ENCODE data around the gene PCDHGA1. TPM values are rescaled to one million over a fixed set of nuclear protein-coding genes. Genes with fewer than 3 reads are reported as not detected.
A peak's percentile ranks its signal among the peaks of the same experiment; 100 is the strongest.

Gene PCDHGA1
- polyA plus RNA-seq, 3 donors, result not detected

- Mint-ChIP-seq H3K27ac (peak overlapping the region in 2 of 7 donors; percentile 15 to 66), H3K36me3 (no peaks in the 10 kb centered on the region), H3K4me3 (no peak overlapping the region), H3K4me1 (no peaks in the 10 kb centered on the region), H3K27me3 (ENCODE audit: low read depth in 3 of 3) (peaks cover 9 to 26% (median 17%) of the 10 kb centered on the region in 3 donors), H3K9me3 (peaks cover 0 to 2% (median 0%) of the 10 kb centered on the region in 7 donors)
- WGBS (ENCODE audit: insufficient coverage), result 100% methylated on average over 3 of the region's 7 CpGs
- Histone ChIP-seq H3K4me3 (replicated peaks in 1 of 3; ENCODE audit: low read depth in 2 of 3, low read length in 3 of 3) (no peak overlapping the region), H3K4me1 (ENCODE audit: control insufficient read depth in 1 of 2, insufficient read depth in 2 of 2, low read length in 2 of 2) (no peaks in the 10 kb centered on the region), H3K9me3 (replicated peaks in 1 of 2; ENCODE audit: control insufficient read depth in 1 of 2, insufficient read depth in 1 of 2, low read length in 2 of 2) (no peaks in the 10 kb centered on the region), H3K27ac (ENCODE audit: low read depth in 1 of 2, low read length in 2 of 2) (no peak overlapping the region), H4K20me1 (ENCODE audit: insufficient read depth, low read length) (no peaks in the 10 kb centered on the region), H2AFZ (ENCODE audit: insufficient read depth, low read depth, low read length, poor library complexity, severe bottlenecking) (no peak overlapping the region), H3K36me3 (replicated peaks in 1 of 2; ENCODE audit: control insufficient read depth in 1 of 2, insufficient read depth in 2 of 2, low read length in 2 of 2) (no peaks in the 10 kb centered on the region), H3K9ac (ENCODE audit: insufficient read depth, low read length, poor library complexity, severe bottlenecking) (no peak overlapping the region), H3K79me2 (ENCODE audit: insufficient read depth, low read length) (no peaks in the 10 kb centered on the region), H3K4me2 (replicated peaks; ENCODE audit: extremely low read depth, low read length, poor library complexity, severe bottlenecking) (no peak overlapping the region), H3K27me3 (ENCODE audit: control insufficient read depth in 2 of 2, insufficient read depth in 2 of 2, low read length in 2 of 2) (peaks cover 0 to 3% of the 10 kb centered on the region in 2 donors)
- TF ChIP-seq CTCF (IDR thresholded peaks at IDR 0.05), result no peak
- intact Hi-C loops (cut with micrococcal nuclease), result no loop called here
- no peak for DNase-seq
Observed at GRCh38 chr5:141501761-141502160, 171.4 kb downstream of the PCDHGA1 start.

GRCh38 chr5:141503681-141504080 lies 173.4 kb downstream of the PCDHGA1 start:
- Mint-ChIP-seq H3K27me3 (ENCODE audit: low read depth in 3 of 3) (peaks cover 5 to 21% (median 13%) of the 10 kb centered on the region in 3 donors), H3K4me3 (no peak overlapping the region), H3K4me1 (peaks cover 2% of the 10 kb centered on the region), H3K27ac (no peak overlapping the region), H3K9me3 (peaks cover 0 to under 1% (median 0%) of the 10 kb centered on the region in 7 donors), H3K36me3 (no peaks in the 10 kb centered on the region)
- Histone ChIP-seq H3K4me3 (replicated peaks in 1 of 3; ENCODE audit: low read depth in 2 of 3, low read length in 3 of 3) (no peak overlapping the region), H3K4me2 (replicated peaks; ENCODE audit: extremely low read depth, low read length, poor library complexity, severe bottlenecking) (no peak overlapping the region), H3K9ac (ENCODE audit: insufficient read depth, low read length, poor library complexity, severe bottlenecking) (no peak overlapping the region), H4K20me1 (ENCODE audit: insufficient read depth, low read length) (no peaks in the 10 kb centered on the region), H3K4me1 (ENCODE audit: control insufficient read depth in 1 of 2, insufficient read depth in 2 of 2, low read length in 2 of 2) (peaks cover 2 to 3% of the 10 kb centered on the region in 2 donors), H3K9me3 (replicated peaks in 1 of 2; ENCODE audit: control insufficient read depth in 1 of 2, insufficient read depth in 1 of 2, low read length in 2 of 2) (no peaks in the 10 kb centered on the region), H3K79me2 (ENCODE audit: insufficient read depth, low read length) (no peaks in the 10 kb centered on the region), H2AFZ (ENCODE audit: insufficient read depth, low read depth, low read length, poor library complexity, severe bottlenecking) (no peak overlapping the region), H3K36me3 (replicated peaks in 1 of 2; ENCODE audit: control insufficient read depth in 1 of 2, insufficient read depth in 2 of 2, low read length in 2 of 2) (no peaks in the 10 kb centered on the region), H3K27me3 (ENCODE audit: control insufficient read depth in 2 of 2, insufficient read depth in 2 of 2, low read length in 2 of 2) (no peaks in the 10 kb centered on the region), H3K27ac (ENCODE audit: low read depth in 1 of 2, low read length in 2 of 2) (no peak overlapping the region)
- no peak for TF ChIP-seq CTCF (IDR thresholded peaks at IDR 0.05)
- DNase-seq, result no peak
- WGBS (ENCODE audit: insufficient coverage), result 88% methylated on average over 1 of the region's 2 CpGs
- intact Hi-C loops (cut with micrococcal nuclease), result no loop called here

All from CD14-positive monocyte (primary cell).